Keratinocyte (primary cell): ENCODE results near the gene TNC.

Source experiments
- CTCF ChIP-seq, 3 experiments: IDR thresholded peaks in 1 of 3; conservative IDR thresholded peaks in 1 of 3; optimal IDR thresholded peaks in 1 of 3; 2 replicates in 2 of 3; 3 replicates in 1 of 3; pipeline versions ENCODE3 to v1.5.1; 2011; ENCODE audit warnings: low read length in 3 of 3, mild to moderate bottlenecking in 3 of 3, moderate library complexity in 2 of 3, control low read depth in 1 of 3, inconsistent platforms in 1 of 3; ENCODE audit not compliant: insufficient read depth in 2 of 3; ENCODE audit errors: extremely low read depth in 1 of 3
- EZH2 ChIP-seq: IDR thresholded peaks from one replicate; pipeline ENCODE4 v1.6.1; 2012; ENCODE audit warnings: inconsistent platforms, mild to moderate bottlenecking, low read length, moderate library complexity

- TF ChIP-seq CTCF (optimal IDR thresholded peaks at IDR 0.05 in 1 of 3, IDR thresholded peaks at IDR 0.05 in 1 of 3, conservative IDR thresholded peaks at IDR 0.05 in 1 of 3; ENCODE audit: extremely low read depth in 1 of 3, insufficient read depth in 2 of 3, low read length in 3 of 3): no peak
- no peak for TF ChIP-seq EZH2
These were observed 29.1 kb downstream of the TNC start for GRCh38 chr9:115088860-115089259.
